HT-29 (cell line): Measurements from ENCODE around the gene DNASE2B. TPM values are rescaled to one million over a fixed set of nuclear protein-coding genes. Genes with fewer than 3 reads are reported as not detected.

Experiments
- DNase-seq: peaks from one replicate; pipeline ENCODE4 v3.0.0-alpha.2; 2015; ENCODE audit warnings: low spot score
- total RNA-seq: library from RNA; depleted of rRNA; stranded (reverse); fragments of >200 nt; shearing (Covaris generic); gene quantifications from 2 replicates; pipeline ENCODE4 v1.2.3, GENCODE V29; 2014; rRNA removed

Gene DNASE2B
- total RNA-seq, 1 experiment from 2014 or later = not detected

- DNase-seq = no peak
Measured at GRCh38 chr1:84452436-84452835, 54.2 kb downstream of the DNASE2B start.

DNA sequence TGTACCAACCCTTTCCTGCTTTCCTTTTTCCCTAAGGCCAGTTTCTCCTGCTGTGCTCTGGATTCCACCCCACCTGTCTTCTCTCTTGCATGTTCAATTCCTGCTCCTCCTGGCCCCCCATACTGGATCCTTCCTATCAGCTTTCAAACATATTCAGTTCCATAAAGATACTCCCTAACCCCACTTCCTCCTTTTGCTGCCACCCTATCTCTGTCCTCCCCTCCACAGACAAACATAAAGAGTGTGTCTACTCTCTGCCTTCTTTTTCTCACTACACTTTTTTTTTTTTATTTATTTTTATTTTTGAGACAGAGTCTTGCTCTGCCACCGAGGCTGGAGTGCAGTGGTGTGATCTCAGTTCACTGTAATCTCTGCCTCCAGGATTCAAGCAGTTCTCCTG, 63.8 kb downstream of the DNASE2B start:
- DNase-seq = no peak

Other genes with a start within 250 kb of the DNASE2B start
- gene SAMD13, start 96.8 kb upstream of the DNASE2B start, total RNA-seq = 0.43 and 0.60 TPM in 2 replicates
- 38.0 and 42.6 TPM in 2 replicates for gene RPF1, start 80.8 kb downstream of the DNASE2B start, total RNA-seq
- gene SPATA1, start 107.9 kb downstream of the DNASE2B start, total RNA-seq = 1.0 and 1.3 TPM in 2 replicates
- gene GNG5, start 108.1 kb downstream of the DNASE2B start, total RNA-seq = 28.8 and 32.7 TPM in 2 replicates
- gene CTBS, start 176.0 kb downstream of the DNASE2B start, total RNA-seq = 1.8 and 2.8 TPM in 2 replicates